Breast epithelium (tissue), 4 donors: ENCODE data around the gene HAUS2. TPM values are rescaled to one million over a fixed set of nuclear protein-coding genes. Genes with fewer than 3 reads are reported as not detected.

ENCODE experiments used
- DNase-seq, 2 donors: peaks; one replicate each; pipeline ENCODE4 v3.0.0-alpha.2; 2019; ENCODE audit warnings: low spot score in 2 of 2
- H3K27ac ChIP-seq, 2 donors: fragments of 200-600 bp; sonication (generic) in 1 of 2; one replicate each; pipeline ENCODE4 v1.5.1; 2016 to 2019; ENCODE audit warnings: mild to moderate bottlenecking in 1 of 2
- H3K27me3 ChIP-seq, 2 donors: fragments of 200-600 bp; sonication (generic) in 1 of 2; one replicate each; pipeline versions ENCODE4 v1.5.1 to v1.6.0; 2017 to 2019; ENCODE audit warnings: control low read depth in 1 of 2, mild to moderate bottlenecking in 1 of 2
- H3K36me3 ChIP-seq: fragments of 200-600 bp; one replicate; pipeline ENCODE4 v1.5.1; 2019
- H3K4me1 ChIP-seq, 2 donors: fragments of 200-600 bp; sonication (generic); one replicate each; pipeline ENCODE4 v1.5.1; 2016 to 2019; ENCODE audit warnings: control low read depth in 1 of 2
- H3K4me3 ChIP-seq, 3 donors: fragments of 200-600 bp; sonication (generic); 1 replicate in 2 of 3; 2 replicates in 1 of 3; pipeline ENCODE4 v1.5.1; 2016 to 2019; ENCODE audit warnings: mild to moderate bottlenecking in 3 of 3, moderate library complexity in 2 of 3
- H3K9me3 ChIP-seq, 2 donors: fragments of 200-600 bp; sonication (generic) in 1 of 2; one replicate each; pipeline ENCODE4 v1.5.1; 2016 to 2019; ENCODE audit warnings: control low read depth in 1 of 2
- CTCF ChIP-seq, 3 donors: fragments of 450-650 bp; IDR thresholded peaks; one replicate each; pipeline ENCODE4 v1.5.1; 2016 to 2017; ENCODE audit warnings: antibody characterized with exemption in 3 of 3, mild to moderate bottlenecking in 3 of 3, moderate library complexity in 3 of 3
- POLR2A ChIP-seq: fragments of 450-650 bp; IDR thresholded peaks from one replicate; pipeline ENCODE4 v1.6.1; 2016; ENCODE audit warnings: antibody characterized with exemption, mild to moderate bottlenecking, moderate library complexity
- POLR2AphosphoS5 ChIP-seq, 3 donors: sonication (generic); formaldehyde crosslinking; IDR thresholded peaks; one replicate each; pipeline ENCODE4 v1.6.1; 2017; ENCODE audit warnings: antibody characterized with exemption in 3 of 3
- intact Hi-C: fragments of 100-400 bp; cut with DNase I; formaldehyde crosslinking; loops from one replicate; pipeline ENCODE4 v1.15.1; 2023; ENCODE audit warnings: low total_unique reads
- total RNA-seq, 3 donors: library from RNA; depleted of rRNA; stranded (reverse); fragments of >200 nt; gene quantifications; one replicate each; pipeline ENCODE4 v1.1.0, GENCODE V29; 2016

The HAUS2 gene
- total RNA-seq = 10 to 100 TPM; 29.3 to 42.1 (median 30.2) TPM

- H3K9me3 ChIP-seq = no peaks in the 10 kb centered on the region
- no peaks in the 10 kb centered on the region for H3K27me3 ChIP-seq
- peaks cover 6 to 13% of the 10 kb centered on the region in 2 donors for H3K4me1 ChIP-seq
- peak; percentile 71 to 87 for DNase-seq
- no peaks in the 10 kb centered on the region for H3K36me3 ChIP-seq
- intact Hi-C loops = loop anchor here (5.0 kb wide), 1 partner anchor 179 kb away; no protein-coding TSS in a partner anchor
- H3K27ac ChIP-seq = peak within 1 kb of the TSS; percentile 87 to 95
- peak in 1 of 3 donors; percentile 31 for TF ChIP-seq CTCF (IDR thresholded peaks at IDR 0.05)
- TF ChIP-seq POLR2AphosphoS5 (IDR thresholded peaks at IDR 0.05) = peak; percentile 89 to 97 (median 90)
- TF ChIP-seq POLR2A = peak; percentile 92
- H3K4me3 ChIP-seq = peak within 1 kb of the TSS; percentile 72 to 87 (median 82)
Observed at GRCh38 chr15:42548249-42549031, at the start of gene HAUS2, which contains the start of gene LRRC57. Gene HAUS2 (plus strand): TSS chr15:42548838. CDS start chr15:42548873, 35 bp downstream. Gene LRRC57 (minus strand): TSS chr15:42548793. CDS start chr15:42548434, 359 bp downstream.

GRCh38 chr15:42499858-42500609 is 48.6 kb upstream of the HAUS2 start:
- no peak overlapping the region for H3K4me3 ChIP-seq
- H3K9me3 ChIP-seq = no peaks in the 10 kb centered on the region
- peaks cover 0 to 5% of the 10 kb centered on the region in 2 donors for H3K4me1 ChIP-seq
- DNase-seq = no peak
- peak overlapping the region; percentile 65 to 75 for H3K27ac ChIP-seq
- no peak for TF ChIP-seq CTCF (IDR thresholded peaks at IDR 0.05)
- TF ChIP-seq POLR2AphosphoS5 (IDR thresholded peaks at IDR 0.05) = no peak
- TF ChIP-seq POLR2A = no peak
- H3K36me3 ChIP-seq = no peaks in the 10 kb centered on the region
- intact Hi-C loops = no loop called here
- no peaks in the 10 kb centered on the region for H3K27me3 ChIP-seq

- Histone ChIP-seq H3K9me3 (no peaks in the 10 kb centered on the region), H3K4me3 (no peak overlapping the region), H3K27ac (no peak overlapping the region), H3K27me3 (no peaks in the 10 kb centered on the region), H3K36me3 (no peaks in the 10 kb centered on the region), H3K4me1 (no peaks in the 10 kb centered on the region)
- no peak for TF ChIP-seq CTCF (IDR thresholded peaks at IDR 0.05)
- TF ChIP-seq POLR2A = no peak
- no peak for TF ChIP-seq POLR2AphosphoS5 (IDR thresholded peaks at IDR 0.05)
- DNase-seq = no peak
- intact Hi-C loops = no loop called here
Observed at GRCh38 chr15:42502477-42502876, 46.2 kb upstream of the HAUS2 start.

GRCh38 chr15:42503825-42504224 is 44.8 kb upstream of the HAUS2 start:
- Histone ChIP-seq H3K27ac (no peak overlapping the region), H3K4me1 (no peaks in the 10 kb centered on the region), H3K4me3 (no peak overlapping the region), H3K9me3 (no peaks in the 10 kb centered on the region), H3K27me3 (no peaks in the 10 kb centered on the region), H3K36me3 (no peaks in the 10 kb centered on the region)
- intact Hi-C loops = no loop called here
- TF ChIP-seq POLR2AphosphoS5 (IDR thresholded peaks at IDR 0.05) (no peak), CTCF (IDR thresholded peaks at IDR 0.05) (no peak), POLR2A (no peak)
- no peak for DNase-seq

GRCh38 chr15:42504631-42505030 is 44.0 kb upstream of the HAUS2 start:
- intact Hi-C loops = loop anchor here (5.0 kb wide), 1 partner anchor 273 kb away; no protein-coding TSS in a partner anchor
- Histone ChIP-seq H3K36me3 (no peaks in the 10 kb centered on the region), H3K27ac (no peak overlapping the region), H3K9me3 (no peaks in the 10 kb centered on the region), H3K4me1 (no peaks in the 10 kb centered on the region), H3K27me3 (no peaks in the 10 kb centered on the region), H3K4me3 (no peak overlapping the region)
- no peak for DNase-seq
- TF ChIP-seq POLR2AphosphoS5 (IDR thresholded peaks at IDR 0.05) (no peak), POLR2A (no peak), CTCF (IDR thresholded peaks at IDR 0.05) (no peak)
